Measurements from ENCODE around the gene SYNPO2. TPM values are rescaled to one million over a fixed set of nuclear protein-coding genes. Genes with fewer than 3 reads are reported as not detected.

The SYNPO2 gene
- total and polyA plus RNA-seq, 10 of the 15 experiments (the other 5 are each of a cell fraction or from before 2014, with no cell fraction given): 0.04 to 0.34 (median 0.28) TPM

DNA sequence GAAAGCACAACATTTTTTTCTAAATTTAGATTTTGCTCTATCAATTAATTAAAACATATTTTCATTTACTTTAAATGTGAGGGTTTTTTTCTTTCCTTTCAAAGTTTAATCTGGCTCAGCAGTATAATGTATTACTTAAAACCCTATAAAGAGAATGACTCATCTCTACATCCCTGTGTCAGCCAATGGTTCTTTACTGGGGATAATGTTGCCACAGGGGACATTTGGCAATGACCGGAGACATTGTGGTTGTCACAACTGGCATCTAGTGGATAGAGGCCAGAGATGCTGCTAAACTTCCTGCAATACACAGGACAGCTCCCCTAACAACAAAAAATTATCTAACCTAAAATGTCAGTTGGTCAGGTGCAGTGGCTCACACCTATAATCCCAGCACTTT is 53.8 kb downstream of the SYNPO2 start:
- 50% methylated on average over 1 of the region's 1 CpG for WGBS (ENCODE audit: insufficient coverage, insufficient replicate concordance, low lambda C conversion rate, missing lambda C conversion rate)
- TF ChIP-seq HDGF (IDR thresholded peaks at IDR 0.05) (no peak), MTA2 (IDR thresholded peaks at IDR 0.05; ENCODE audit: low read depth) (no peak), SMAD1 (IDR thresholded peaks at IDR 0.05; ENCODE audit: low read depth, partially characterized antibody) (no peak), BACH1 (IDR thresholded peaks at IDR 0.05; ENCODE audit: borderline replicate concordance) (no peak), RBBP5 (conservative IDR thresholded peaks at IDR 0.05) (no peak), TCF3 (IDR thresholded peaks at IDR 0.05; ENCODE audit: borderline replicate concordance, insufficient read depth, low read depth, low read length) (no peak), TAF1 (IDR thresholded peaks at IDR 0.05; ENCODE audit: borderline replicate concordance, low read depth, low read length) (no peak), FOS (IDR thresholded peaks at IDR 0.05; ENCODE audit: borderline replicate concordance, extremely low read depth, insufficient read length) (no peak), RELA (IDR thresholded peaks at IDR 0.05; ENCODE audit: borderline replicate concordance, partially characterized antibody) (no peak), NR2C1 (IDR thresholded peaks at IDR 0.05) (no peak), LARP7 (IDR thresholded peaks at IDR 0.05) (no peak), SREBF2 (IDR thresholded peaks at IDR 0.05; ENCODE audit: low read length) (no peak)
- TF ChIP-seq, protein P1, sequence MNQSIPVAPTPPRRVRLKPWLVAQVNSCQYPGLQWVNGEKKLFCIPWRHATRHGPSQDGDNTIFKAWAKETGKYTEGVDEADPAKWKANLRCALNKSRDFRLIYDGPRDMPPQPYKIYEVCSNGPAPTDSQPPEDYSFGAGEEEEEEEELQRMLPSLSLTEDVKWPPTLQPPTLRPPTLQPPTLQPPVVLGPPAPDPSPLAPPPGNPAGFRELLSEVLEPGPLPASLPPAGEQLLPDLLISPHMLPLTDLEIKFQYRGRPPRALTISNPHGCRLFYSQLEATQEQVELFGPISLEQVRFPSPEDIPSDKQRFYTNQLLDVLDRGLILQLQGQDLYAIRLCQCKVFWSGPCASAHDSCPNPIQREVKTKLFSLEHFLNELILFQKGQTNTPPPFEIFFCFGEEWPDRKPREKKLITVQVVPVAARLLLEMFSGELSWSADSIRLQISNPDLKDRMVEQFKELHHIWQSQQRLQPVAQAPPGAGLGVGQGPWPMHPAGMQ (IDR thresholded peaks at IDR 0.05; ENCODE audit: borderline replicate concordance): no peak
- TF ChIP-seq, protein P2, sequence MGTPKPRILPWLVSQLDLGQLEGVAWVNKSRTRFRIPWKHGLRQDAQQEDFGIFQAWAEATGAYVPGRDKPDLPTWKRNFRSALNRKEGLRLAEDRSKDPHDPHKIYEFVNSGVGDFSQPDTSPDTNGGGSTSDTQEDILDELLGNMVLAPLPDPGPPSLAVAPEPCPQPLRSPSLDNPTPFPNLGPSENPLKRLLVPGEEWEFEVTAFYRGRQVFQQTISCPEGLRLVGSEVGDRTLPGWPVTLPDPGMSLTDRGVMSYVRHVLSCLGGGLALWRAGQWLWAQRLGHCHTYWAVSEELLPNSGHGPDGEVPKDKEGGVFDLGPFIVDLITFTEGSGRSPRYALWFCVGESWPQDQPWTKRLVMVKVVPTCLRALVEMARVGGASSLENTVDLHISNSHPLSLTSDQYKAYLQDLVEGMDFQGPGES (IDR thresholded peaks at IDR 0.05): no peak
- TF ChIP-seq, protein P3, sequence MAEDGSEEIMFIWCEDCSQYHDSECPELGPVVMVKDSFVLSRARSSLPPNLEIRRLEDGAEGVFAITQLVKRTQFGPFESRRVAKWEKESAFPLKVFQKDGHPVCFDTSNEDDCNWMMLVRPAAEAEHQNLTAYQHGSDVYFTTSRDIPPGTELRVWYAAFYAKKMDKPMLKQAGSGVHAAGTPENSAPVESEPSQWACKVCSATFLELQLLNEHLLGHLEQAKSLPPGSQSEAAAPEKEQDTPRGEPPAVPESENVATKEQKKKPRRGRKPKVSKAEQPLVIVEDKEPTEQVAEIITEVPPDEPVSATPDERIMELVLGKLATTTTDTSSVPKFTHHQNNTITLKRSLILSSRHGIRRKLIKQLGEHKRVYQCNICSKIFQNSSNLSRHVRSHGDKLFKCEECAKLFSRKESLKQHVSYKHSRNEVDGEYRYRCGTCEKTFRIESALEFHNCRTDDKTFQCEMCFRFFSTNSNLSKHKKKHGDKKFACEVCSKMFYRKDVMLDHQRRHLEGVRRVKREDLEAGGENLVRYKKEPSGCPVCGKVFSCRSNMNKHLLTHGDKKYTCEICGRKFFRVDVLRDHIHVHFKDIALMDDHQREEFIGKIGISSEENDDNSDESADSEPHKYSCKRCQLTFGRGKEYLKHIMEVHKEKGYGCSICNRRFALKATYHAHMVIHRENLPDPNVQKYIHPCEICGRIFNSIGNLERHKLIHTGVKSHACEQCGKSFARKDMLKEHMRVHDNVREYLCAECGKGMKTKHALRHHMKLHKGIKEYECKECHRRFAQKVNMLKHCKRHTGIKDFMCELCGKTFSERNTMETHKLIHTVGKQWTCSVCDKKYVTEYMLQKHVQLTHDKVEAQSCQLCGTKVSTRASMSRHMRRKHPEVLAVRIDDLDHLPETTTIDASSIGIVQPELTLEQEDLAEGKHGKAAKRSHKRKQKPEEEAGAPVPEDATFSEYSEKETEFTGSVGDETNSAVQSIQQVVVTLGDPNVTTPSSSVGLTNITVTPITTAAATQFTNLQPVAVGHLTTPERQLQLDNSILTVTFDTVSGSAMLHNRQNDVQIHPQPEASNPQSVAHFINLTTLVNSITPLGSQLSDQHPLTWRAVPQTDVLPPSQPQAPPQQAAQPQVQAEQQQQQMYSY (CRISPR knock-in tag; IDR thresholded peaks at IDR 0.05): no peak
- Histone ChIP-seq H2AFZ (ENCODE audit: control insufficient read depth, low read depth, low read length) (no peak overlapping the region), H3K36me3 (ENCODE audit: control insufficient read depth in 2 of 2, insufficient read depth in 2 of 2, low read length in 1 of 2) (no peaks in the 10 kb centered on the region), H3K9me3 (replicated peaks; ENCODE audit: control insufficient read depth, insufficient read depth, low read length) (no peaks in the 10 kb centered on the region), H3K4me3 (no peak overlapping the region), H3K9ac (ENCODE audit: control insufficient read depth, insufficient read depth, low read length) (no peak overlapping the region), H3K4me2 (ENCODE audit: control insufficient read depth, insufficient read depth) (no peak overlapping the region), H3K79me2 (ENCODE audit: control insufficient read depth, insufficient read depth, low read length) (no peaks in the 10 kb centered on the region), H3K4me1 (ENCODE audit: control insufficient read depth, insufficient read depth, low read length) (no peaks in the 10 kb centered on the region), H3K27me3 (replicated peaks in 1 of 2; ENCODE audit: control insufficient read depth in 2 of 2, insufficient read depth in 2 of 2, low read length in 1 of 2) (peaks cover 2 to 3% of the 10 kb centered on the region in 2 experiments; a peak in 2 of 4 replicates), H3K27ac (ENCODE audit: control insufficient read depth, insufficient read depth) (no peak overlapping the region), H4K20me1 (ENCODE audit: control insufficient read depth, insufficient read depth) (no peaks in the 10 kb centered on the region)
- intact Hi-C loops (cut with micrococcal nuclease; ENCODE audit: unreplicated experiment): no loop called here
- ChIA-PET POLR2A (interaction anchor here (0.6 kb wide), 1 partner anchor 29 kb away, joined by 3 read pairs; no protein-coding TSS in a partner anchor), SMC1A (ENCODE audit: uncharacterized antibody, unreplicated experiment) (no interaction called here), RAD21 (ENCODE audit: unreplicated experiment) (no interaction called here), CTCF (no interaction called here)
- no peak for ATAC-seq
- in situ Hi-C loops (cut with MboI): no loop called here
- BruUV-seq (replicated peaks): no TSS peak
- no peak for DNase-seq (ENCODE audit: low read depth, low spot score)
- FAIRE-seq: no peak

Measured in GM12878 (cell line).